Gastroesophageal sphincter (tissue), 4 donors: ENCODE results near the gene DDX51. TPM values are rescaled to one million over a fixed set of nuclear protein-coding genes. Genes with fewer than 3 reads are reported as not detected.

Experiments
- ATAC-seq: fragments of 150-250 bp; one replicate; pipeline ENCODE4 v1.9.1; 2016; ENCODE audit warnings: mild to moderate bottlenecking, moderate library complexity
- H3K27ac ChIP-seq, 4 donors: fragments of 200-600 bp; sonication (generic) in 3 of 4; 1 replicate in 3 of 4; 2 replicates in 1 of 4; pipeline ENCODE4 v1.5.1; 2016 to 2019
- H3K27me3 ChIP-seq: fragments of 200-600 bp; sonication (generic); one replicate; pipeline ENCODE4 v1.5.1; 2019
- H3K36me3 ChIP-seq, 2 donors: fragments of 200-600 bp; sonication (generic); one replicate each; pipeline ENCODE4 v1.5.1; 2019; ENCODE audit warnings: control low read depth in 1 of 2
- H3K4me1 ChIP-seq, 3 donors: fragments of 200-600 bp; sonication (generic); 1 replicate in 2 of 3; 2 replicates in 1 of 3; pipeline ENCODE4 v1.5.1; 2016 to 2019; ENCODE audit warnings: control low read depth in 2 of 3
- H3K4me3 ChIP-seq, 2 donors: fragments of 200-600 bp; sonication (generic); one replicate each; pipeline ENCODE4 v1.5.1; 2019; ENCODE audit warnings: mild to moderate bottlenecking in 1 of 2, moderate library complexity in 1 of 2
- H3K9me3 ChIP-seq, 3 donors: fragments of 200-600 bp; sonication (generic); one replicate each; pipeline ENCODE4 v1.5.1; 2017 to 2019; ENCODE audit warnings: control low read depth in 2 of 3
- CTCF ChIP-seq, 4 experiments: fragments of 200-600 bp in 2 of 4; fragments of 450-650 bp in 2 of 4; sonication (generic) in 1 of 4; IDR thresholded peaks; one replicate each; pipeline ENCODE4 v1.5.1; 2017 to 2019; ENCODE audit warnings: antibody characterized with exemption in 4 of 4, mild to moderate bottlenecking in 2 of 4, moderate library complexity in 2 of 4
- EP300 ChIP-seq: sonication (generic); formaldehyde crosslinking; IDR thresholded peaks from one replicate; pipeline ENCODE4 v1.6.1; 2017; ENCODE audit warnings: antibody characterized with exemption, mild to moderate bottlenecking
- POLR2A ChIP-seq, 2 donors: fragments of 450-650 bp; IDR thresholded peaks; one replicate each; pipeline ENCODE4 v1.6.1; 2017; ENCODE audit warnings: antibody characterized with exemption in 2 of 2, mild to moderate bottlenecking in 2 of 2, moderate library complexity in 1 of 2
- POLR2AphosphoS5 ChIP-seq: sonication (generic); formaldehyde crosslinking; IDR thresholded peaks from one replicate; pipeline ENCODE4 v1.6.1; 2017; ENCODE audit warnings: antibody characterized with exemption
- WGBS, 2 donors: methylation state at CpG; one replicate each; pipeline ENCODE4 v1.1.5; 2018; ENCODE audit warnings: low coverage in 1 of 2; 5-methylcytosine and 5-hydroxymethylcytosine counted together
- total RNA-seq, 4 donors: library from RNA; depleted of rRNA; stranded (reverse); fragments of >200 nt; gene quantifications; one replicate each; pipeline ENCODE4 v1.1.0, GENCODE V29; 2016

The DDX51 gene
- total RNA-seq, 4 donors from 2014 or later, result 4.8 to 14.7 (median 11.7) TPM

- TF ChIP-seq POLR2A (IDR thresholded peaks at IDR 0.05) (no peak), EP300 (no peak), POLR2AphosphoS5 (no peak), CTCF (IDR thresholded peaks at IDR 0.05) (no peak)
- no peaks in the 10 kb centered on the region for H3K27me3 ChIP-seq
- ATAC-seq, result no peak
- no peak overlapping the region for H3K27ac ChIP-seq
- no peak overlapping the region for H3K4me3 ChIP-seq
- no peaks in the 10 kb centered on the region for H3K9me3 ChIP-seq
- peaks cover 0 to 37% (median 18%) of the 10 kb centered on the region in 3 donors for H3K4me1 ChIP-seq
- no CpG with 5 or more reads among the region's 38 CpGs for WGBS, 2 donors
- H3K36me3 ChIP-seq, result peaks cover 0 to 53% of the 10 kb centered on the region in 2 donors
Measured at GRCh38 chr12:132140918-132141841, 2.9 kb downstream of the DDX51 start.

- 80% methylated on average over 1 of the region's 15 CpGs; no CpG with 5 or more reads in 1 of the 2 donors for WGBS, 2 donors
- Histone ChIP-seq H3K4me3 (no peak overlapping the region), H3K27ac (no peak overlapping the region), H3K9me3 (no peaks in the 10 kb centered on the region), H3K4me1 (peaks cover 0 to 30% (median 18%) of the 10 kb centered on the region in 3 donors), H3K27me3 (no peaks in the 10 kb centered on the region), H3K36me3 (peaks cover 0 to 49% of the 10 kb centered on the region in 2 donors)
- ATAC-seq, result no peak
- TF ChIP-seq EP300, result no peak
- TF ChIP-seq POLR2A (IDR thresholded peaks at IDR 0.05), result no peak
- no peak for TF ChIP-seq POLR2AphosphoS5
Measured at GRCh38 chr12:132140501-132140900, 3.6 kb downstream of the DDX51 start.

- no peaks in the 10 kb centered on the region for H3K9me3 ChIP-seq
- peaks cover 0 to 24% (median 12%) of the 10 kb centered on the region in 3 donors for H3K4me1 ChIP-seq
- no peak overlapping the region for H3K4me3 ChIP-seq
- no peaks in the 10 kb centered on the region for H3K27me3 ChIP-seq
- TF ChIP-seq POLR2A (IDR thresholded peaks at IDR 0.05) (no peak), POLR2AphosphoS5 (no peak), EP300 (no peak), CTCF (IDR thresholded peaks at IDR 0.05) (no peak)
- ATAC-seq, result no peak
- 95% methylated on average over 4 of the region's 27 CpGs; no CpG with 5 or more reads in 1 of the 2 donors for WGBS, 2 donors
- H3K27ac ChIP-seq, result no peak overlapping the region
- H3K36me3 ChIP-seq, result peaks cover 0 to 49% of the 10 kb centered on the region in 2 donors
Measured at GRCh38 chr12:132139912-132140311, 4.2 kb downstream of the DDX51 start.

GRCh38 chr12:132138941-132139871 is 4.9 kb downstream of the DDX51 start:
- WGBS, 2 donors, result 83 to 95% methylated on average over 3 to 6 of the region's 34 CpGs
- no peak for ATAC-seq

More at GRCh38 chr12:132138941-132139871, 4.9 kb downstream of the DDX51 start:
- Histone ChIP-seq H3K27me3 (no peaks in the 10 kb centered on the region), H3K4me3 (no peak overlapping the region), H3K27ac (no peak overlapping the region), H3K4me1 (peaks cover 0 to 20% (median 11%) of the 10 kb centered on the region in 3 donors), H3K36me3 (peaks cover 0 to 49% of the 10 kb centered on the region in 2 donors), H3K9me3 (no peaks in the 10 kb centered on the region)
- TF ChIP-seq POLR2AphosphoS5, result no peak
- no peak for TF ChIP-seq EP300
- no peak for TF ChIP-seq CTCF (IDR thresholded peaks at IDR 0.05)
- TF ChIP-seq POLR2A (IDR thresholded peaks at IDR 0.05), result no peak
